PFSK-1 (cell line): ENCODE data around the gene CTDSPL2.

Source experiments
- FOXP2 ChIP-seq: optimal IDR thresholded peaks from 2 replicates; pipeline ENCODE3; 2011; ENCODE audit warnings: borderline replicate concordance, control low read depth, inconsistent platforms; ENCODE audit not compliant: insufficient read depth; ENCODE audit errors: extremely low read length, extremely low read depth
- POLR2AphosphoS5 ChIP-seq: IDR thresholded peaks from 2 replicates; pipeline ENCODE4 v1.6.1; 2012; ENCODE audit warnings: low read depth, mild to moderate bottlenecking, control low read depth, low read length, moderate library complexity
- SIN3A ChIP-seq: IDR thresholded peaks from 2 replicates; pipeline ENCODE4 v1.6.1; 2012; ENCODE audit warnings: mild to moderate bottlenecking, low read length, moderate library complexity, borderline replicate concordance; ENCODE audit not compliant: insufficient read depth
- TAF1 ChIP-seq: IDR thresholded peaks from 2 replicates; pipeline ENCODE4 v1.6.1; 2012; ENCODE audit warnings: low read length, control low read depth, borderline replicate concordance; ENCODE audit not compliant: insufficient read depth
- TF ChIP-seq, protein P1 (sequence below), 2 experiments: IDR thresholded peaks; 2 replicates each; pipeline versions ENCODE4 v1.6.1 to v1.8.0; 2011 to 2012; ENCODE audit warnings: low read depth in 2 of 2, low read length in 2 of 2, control low read depth in 1 of 2, inconsistent platforms in 1 of 2, mild to moderate bottlenecking in 1 of 2, moderate library complexity in 1 of 2; ENCODE audit not compliant: insufficient read depth in 1 of 2

The CTDSPL2 gene

DNA sequence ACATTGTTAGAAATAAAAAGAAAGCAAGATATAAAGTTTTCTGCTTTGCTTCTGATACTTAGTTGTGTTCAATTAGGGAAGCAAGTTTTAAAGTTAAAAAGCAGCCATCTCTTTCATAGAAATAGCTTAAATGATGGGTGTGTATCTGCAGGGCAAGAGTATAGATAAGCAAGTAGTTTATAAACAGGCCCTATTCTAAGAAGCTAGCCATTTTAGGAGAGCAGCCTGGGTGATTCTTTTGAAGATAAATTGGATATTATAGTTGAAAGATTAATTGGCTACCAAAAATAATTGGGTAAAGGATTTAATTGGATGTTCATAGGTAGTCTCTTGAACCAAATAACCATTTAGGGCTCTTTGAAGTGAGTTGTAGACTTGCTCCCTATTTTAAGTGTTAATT is 115.2 kb downstream of the CTDSPL2 start:
- TF ChIP-seq, protein P1, sequence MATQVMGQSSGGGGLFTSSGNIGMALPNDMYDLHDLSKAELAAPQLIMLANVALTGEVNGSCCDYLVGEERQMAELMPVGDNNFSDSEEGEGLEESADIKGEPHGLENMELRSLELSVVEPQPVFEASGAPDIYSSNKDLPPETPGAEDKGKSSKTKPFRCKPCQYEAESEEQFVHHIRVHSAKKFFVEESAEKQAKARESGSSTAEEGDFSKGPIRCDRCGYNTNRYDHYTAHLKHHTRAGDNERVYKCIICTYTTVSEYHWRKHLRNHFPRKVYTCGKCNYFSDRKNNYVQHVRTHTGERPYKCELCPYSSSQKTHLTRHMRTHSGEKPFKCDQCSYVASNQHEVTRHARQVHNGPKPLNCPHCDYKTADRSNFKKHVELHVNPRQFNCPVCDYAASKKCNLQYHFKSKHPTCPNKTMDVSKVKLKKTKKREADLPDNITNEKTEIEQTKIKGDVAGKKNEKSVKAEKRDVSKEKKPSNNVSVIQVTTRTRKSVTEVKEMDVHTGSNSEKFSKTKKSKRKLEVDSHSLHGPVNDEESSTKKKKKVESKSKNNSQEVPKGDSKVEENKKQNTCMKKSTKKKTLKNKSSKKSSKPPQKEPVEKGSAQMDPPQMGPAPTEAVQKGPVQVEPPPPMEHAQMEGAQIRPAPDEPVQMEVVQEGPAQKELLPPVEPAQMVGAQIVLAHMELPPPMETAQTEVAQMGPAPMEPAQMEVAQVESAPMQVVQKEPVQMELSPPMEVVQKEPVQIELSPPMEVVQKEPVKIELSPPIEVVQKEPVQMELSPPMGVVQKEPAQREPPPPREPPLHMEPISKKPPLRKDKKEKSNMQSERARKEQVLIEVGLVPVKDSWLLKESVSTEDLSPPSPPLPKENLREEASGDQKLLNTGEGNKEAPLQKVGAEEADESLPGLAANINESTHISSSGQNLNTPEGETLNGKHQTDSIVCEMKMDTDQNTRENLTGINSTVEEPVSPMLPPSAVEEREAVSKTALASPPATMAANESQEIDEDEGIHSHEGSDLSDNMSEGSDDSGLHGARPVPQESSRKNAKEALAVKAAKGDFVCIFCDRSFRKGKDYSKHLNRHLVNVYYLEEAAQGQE (IDR thresholded peaks at IDR 0.05; ENCODE audit: insufficient read depth in 1 of 2, low read depth in 2 of 2, low read length in 2 of 2) = no peak
- TF ChIP-seq POLR2AphosphoS5 (no peak), SIN3A (no peak), FOXP2 (no peak), TAF1 (no peak)

- no peak for TF ChIP-seq POLR2AphosphoS5
- TF ChIP-seq TAF1 = no peak
- TF ChIP-seq, protein P1 (IDR thresholded peaks at IDR 0.05; ENCODE audit: insufficient read depth in 1 of 2, low read depth in 2 of 2, low read length in 2 of 2) = no peak
- TF ChIP-seq FOXP2 = no peak
- no peak for TF ChIP-seq SIN3A
These were observed 118.7 kb downstream of the CTDSPL2 start for GRCh38 chr15:44545913-44546802.

GRCh38 chr15:44550256-44550655 is 122.8 kb downstream of the CTDSPL2 start:
- TF ChIP-seq POLR2AphosphoS5 (no peak), TAF1 (no peak), FOXP2 (no peak), SIN3A (no peak)
- TF ChIP-seq, protein P1 (IDR thresholded peaks at IDR 0.05; ENCODE audit: insufficient read depth in 1 of 2, low read depth in 2 of 2, low read length in 2 of 2) = no peak

- TF ChIP-seq POLR2AphosphoS5 = no peak
- TF ChIP-seq SIN3A = no peak
- TF ChIP-seq, protein P1 (IDR thresholded peaks at IDR 0.05; ENCODE audit: insufficient read depth in 1 of 2, low read depth in 2 of 2, low read length in 2 of 2) = no peak
- no peak for TF ChIP-seq FOXP2
- TF ChIP-seq TAF1 = no peak
These were observed 123.3 kb downstream of the CTDSPL2 start for GRCh38 chr15:44550734-44551133.
